ENCODE results near the gene NDUFS7. TPM values are rescaled to one million over a fixed set of nuclear protein-coding genes. Genes with fewer than 3 reads are reported as not detected.

Gene NDUFS7
- 33.7 and 61.2 TPM in 2 replicates for total RNA-seq

DNA sequence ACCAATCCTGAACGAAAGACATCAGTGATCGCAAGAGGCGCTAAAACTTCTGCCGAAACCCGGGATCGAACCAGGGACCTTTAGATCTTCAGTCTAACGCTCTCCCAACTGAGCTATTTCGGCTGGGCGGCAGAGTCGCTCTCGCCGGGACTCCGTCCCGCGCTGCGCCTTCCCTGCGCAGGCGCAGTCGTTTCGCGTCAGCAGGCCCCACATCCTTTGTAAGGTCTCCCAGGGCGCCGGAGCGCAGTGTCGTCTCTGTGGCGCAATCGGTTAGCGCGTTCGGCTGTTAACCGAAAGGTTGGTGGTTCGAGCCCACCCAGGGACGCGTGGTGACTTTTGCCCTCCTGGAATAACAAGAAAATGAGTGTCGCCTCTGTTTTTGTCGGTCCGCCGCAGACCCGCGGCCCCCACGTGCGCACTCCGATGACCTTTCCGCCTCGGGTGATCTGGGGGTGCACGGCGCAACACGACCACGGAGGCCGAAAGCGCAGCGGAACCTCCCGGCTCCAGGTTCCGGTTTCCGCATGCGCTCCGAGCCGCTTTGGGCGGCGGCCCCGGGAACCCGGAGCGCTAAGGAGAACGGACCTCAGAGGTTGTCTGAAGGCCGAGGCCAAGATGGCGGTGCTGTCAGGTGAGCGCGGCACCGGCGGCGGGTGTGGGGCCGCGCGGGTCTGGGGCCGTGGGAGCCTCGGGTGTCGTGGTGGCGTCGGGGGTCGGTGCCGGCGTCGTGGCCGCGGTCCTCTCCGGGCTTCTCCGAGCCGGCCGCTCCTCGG lies at the start of gene NDUFS7:
Gene NDUFS7, plus strand, starts transcription at position 596 of the 773 bp plus-strand sequence. Its CDS starts 20 bp downstream, at position 616.
- DNase-seq (ENCODE audit: low read depth) = peak; percentile 95
- peak within 1 kb of the TSS; percentile 92 for H3K4me3 ChIP-seq (ENCODE audit: low read depth, low read length)
- TF ChIP-seq, protein P1, sequence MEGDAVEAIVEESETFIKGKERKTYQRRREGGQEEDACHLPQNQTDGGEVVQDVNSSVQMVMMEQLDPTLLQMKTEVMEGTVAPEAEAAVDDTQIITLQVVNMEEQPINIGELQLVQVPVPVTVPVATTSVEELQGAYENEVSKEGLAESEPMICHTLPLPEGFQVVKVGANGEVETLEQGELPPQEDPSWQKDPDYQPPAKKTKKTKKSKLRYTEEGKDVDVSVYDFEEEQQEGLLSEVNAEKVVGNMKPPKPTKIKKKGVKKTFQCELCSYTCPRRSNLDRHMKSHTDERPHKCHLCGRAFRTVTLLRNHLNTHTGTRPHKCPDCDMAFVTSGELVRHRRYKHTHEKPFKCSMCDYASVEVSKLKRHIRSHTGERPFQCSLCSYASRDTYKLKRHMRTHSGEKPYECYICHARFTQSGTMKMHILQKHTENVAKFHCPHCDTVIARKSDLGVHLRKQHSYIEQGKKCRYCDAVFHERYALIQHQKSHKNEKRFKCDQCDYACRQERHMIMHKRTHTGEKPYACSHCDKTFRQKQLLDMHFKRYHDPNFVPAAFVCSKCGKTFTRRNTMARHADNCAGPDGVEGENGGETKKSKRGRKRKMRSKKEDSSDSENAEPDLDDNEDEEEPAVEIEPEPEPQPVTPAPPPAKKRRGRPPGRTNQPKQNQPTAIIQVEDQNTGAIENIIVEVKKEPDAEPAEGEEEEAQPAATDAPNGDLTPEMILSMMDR (IDR thresholded peaks at IDR 0.05; ENCODE audit: insufficient read depth, low read depth, low read length) = no peak

- H3K4me3 ChIP-seq (ENCODE audit: low read depth, low read length) = no peak overlapping the region
- TF ChIP-seq, protein P1 (IDR thresholded peaks at IDR 0.05; ENCODE audit: insufficient read depth, low read depth, low read length) = no peak
- no peak for DNase-seq (ENCODE audit: low read depth)
Observed at GRCh38 chr19:1336079-1336684, 47.5 kb upstream of the NDUFS7 start.

- no peak for DNase-seq (ENCODE audit: low read depth)
- H3K4me3 ChIP-seq (ENCODE audit: low read depth, low read length) = no peak overlapping the region
- TF ChIP-seq, protein P1 (IDR thresholded peaks at IDR 0.05; ENCODE audit: insufficient read depth, low read depth, low read length) = no peak
Observed at GRCh38 chr19:1340681-1341469, 42.8 kb upstream of the NDUFS7 start.

- no peak overlapping the region for H3K4me3 ChIP-seq (ENCODE audit: low read depth, low read length)
- TF ChIP-seq, protein P1 (IDR thresholded peaks at IDR 0.05; ENCODE audit: insufficient read depth, low read depth, low read length) = no peak
- DNase-seq (ENCODE audit: low read depth) = peak; percentile 47
Observed at GRCh38 chr19:1343041-1343440, 40.7 kb upstream of the NDUFS7 start.

GRCh38 chr19:1349211-1349610 lies 34.5 kb upstream of the NDUFS7 start:
- TF ChIP-seq, protein P1 (IDR thresholded peaks at IDR 0.05; ENCODE audit: insufficient read depth, low read depth, low read length) = no peak
- DNase-seq (ENCODE audit: low read depth) = no peak
- H3K4me3 ChIP-seq (ENCODE audit: low read depth, low read length) = no peak overlapping the region

DNA sequence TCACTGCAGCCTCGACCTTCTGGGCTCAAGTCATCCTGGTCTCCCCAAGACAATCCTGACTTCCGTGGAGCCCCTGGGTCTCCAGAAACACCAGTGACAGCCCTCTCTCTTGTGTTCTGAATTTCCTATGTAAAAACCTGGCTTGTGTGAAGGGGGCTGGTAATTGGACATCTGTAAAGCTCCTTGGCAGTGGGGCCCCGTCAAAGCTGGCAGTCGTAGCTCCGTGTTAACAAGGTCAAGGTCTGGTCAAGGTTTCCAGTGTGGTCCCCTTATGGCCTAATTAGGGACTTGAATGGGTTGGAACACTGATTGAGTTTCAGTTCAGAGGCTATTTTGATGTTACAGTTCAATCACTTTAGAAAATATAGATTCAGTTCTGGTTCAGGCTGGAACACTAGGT lies 32.8 kb upstream of the NDUFS7 start:
- H3K4me3 ChIP-seq (ENCODE audit: low read depth, low read length) = no peak overlapping the region
- DNase-seq (ENCODE audit: low read depth) = no peak
- TF ChIP-seq, protein P1 (IDR thresholded peaks at IDR 0.05; ENCODE audit: insufficient read depth, low read depth, low read length) = no peak

All from fibroblast of villous mesenchyme (primary cell).